Stimulated activated CD8-positive, alpha-beta memory T cell treated with anti-CD3 and anti-CD28 coated beads, Interleukin-12 subunit alpha, Interleukin-12 subunit beta, amount 100 ng/mL, for 24 hours (primary cell): ENCODE data around the gene KIAA1755.
"Not testable (repeated sequence)": the region's sequence is repeated elsewhere in the genome, so short reads cannot be mapped to it uniquely, and the experiment has no call there.

ENCODE experiments used
- DNase-seq: peaks from one replicate; pipeline ENCODE4 v3.0.0-alpha.2; 2020; ENCODE audit errors: extremely low read depth

KIAA1755 gene

GRCh38 chr20:38261054-38261390, 487 bp upstream of the KIAA1755 start:
- no peak for DNase-seq

GRCh38 chr20:38260025-38260377, 534 bp downstream of the KIAA1755 start:
- DNase-seq = no peak

- no peak for DNase-seq
Measured at GRCh38 chr20:38258545-38259215, 1.9 kb downstream of the KIAA1755 start.

- no peak for DNase-seq
Measured at GRCh38 chr20:38256966-38257365, 3.6 kb downstream of the KIAA1755 start.

DNA sequence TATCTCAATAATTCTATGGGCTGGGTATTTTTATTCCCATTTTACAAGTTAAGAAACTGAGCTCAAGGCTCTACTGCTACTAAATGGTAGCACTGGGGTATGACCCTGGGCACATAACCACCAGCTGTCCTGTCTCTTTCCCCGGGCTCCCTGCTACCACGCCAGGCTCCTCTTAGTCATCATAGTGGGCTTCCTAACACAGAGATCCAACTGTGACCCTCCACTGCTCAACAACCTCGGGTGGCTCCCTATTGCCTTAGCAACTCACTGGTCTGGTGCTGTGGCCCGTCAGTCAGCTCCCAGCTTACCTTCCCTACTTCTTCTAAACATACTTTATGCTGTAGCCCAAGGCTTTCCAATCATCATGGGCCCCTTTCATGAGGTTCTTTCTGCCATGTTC, 4.5 kb downstream of the KIAA1755 start:
- DNase-seq = no peak

DNA sequence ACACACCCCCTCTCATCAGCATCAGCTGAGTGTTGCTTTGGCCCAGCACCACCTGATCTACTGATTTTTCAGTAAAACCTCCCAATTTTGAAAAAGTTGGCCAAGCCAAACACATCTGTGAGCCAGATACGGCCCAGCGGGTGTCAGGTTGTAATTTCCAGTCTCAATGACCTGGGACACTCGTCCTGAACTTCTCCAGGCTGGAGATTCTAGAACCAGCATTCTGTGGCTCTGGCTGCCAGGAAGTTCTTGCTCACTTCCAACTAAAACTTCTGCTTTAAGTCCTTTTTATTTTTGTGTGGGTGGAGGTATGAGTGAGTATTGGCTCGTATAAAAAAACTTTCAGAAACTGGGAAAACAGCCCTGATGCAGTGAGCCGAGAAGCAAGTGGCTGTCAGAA, 5.1 kb downstream of the KIAA1755 start:
- no peak for DNase-seq

DNA sequence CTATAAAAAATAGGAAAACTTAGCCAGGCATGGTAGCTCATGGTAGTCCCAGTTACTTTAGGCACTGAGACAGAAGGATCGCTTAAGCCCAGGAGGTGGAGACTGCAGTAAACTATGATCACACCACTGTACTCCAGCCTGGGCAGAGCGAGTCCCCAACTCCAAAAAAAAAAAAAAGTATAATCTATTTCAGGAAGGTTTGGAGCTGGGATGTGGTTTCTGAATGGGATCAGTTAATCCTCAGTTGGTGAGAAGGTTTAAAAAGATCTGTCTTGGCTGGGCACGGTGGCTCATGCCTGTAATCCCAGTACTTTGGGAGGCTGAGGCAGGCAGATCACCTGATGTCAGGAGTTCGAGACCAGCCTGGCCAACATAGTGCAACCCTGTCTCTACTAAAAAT, 5.9 kb downstream of the KIAA1755 start:
- DNase-seq = not testable (repeated sequence)

DNA sequence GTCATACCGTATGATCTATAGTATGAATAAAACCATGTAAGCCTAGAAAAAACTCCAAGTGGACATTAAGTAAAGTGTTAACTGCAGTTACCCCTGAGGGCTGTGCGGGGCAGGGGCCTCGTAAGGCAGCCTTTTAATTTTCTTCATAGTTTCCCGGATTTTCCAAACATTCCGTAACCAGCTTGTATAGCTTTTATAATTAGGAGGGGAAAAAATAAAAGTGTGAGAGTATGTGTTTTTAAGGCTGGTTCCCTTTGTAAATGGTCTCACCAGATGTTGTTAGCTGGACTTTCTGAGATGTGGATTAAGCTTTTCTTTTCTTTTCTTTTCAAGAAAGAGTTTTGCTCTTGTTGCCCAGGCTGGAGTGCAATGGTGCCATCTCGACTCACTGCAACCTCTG, 7.0 kb downstream of the KIAA1755 start:
- no peak for DNase-seq

- no peak for DNase-seq
Measured at GRCh38 chr20:38252292-38253288, 7.9 kb downstream of the KIAA1755 start.

- DNase-seq = not testable (repeated sequence)
Measured at GRCh38 chr20:38251441-38251840, 9.1 kb downstream of the KIAA1755 start.

DNA sequence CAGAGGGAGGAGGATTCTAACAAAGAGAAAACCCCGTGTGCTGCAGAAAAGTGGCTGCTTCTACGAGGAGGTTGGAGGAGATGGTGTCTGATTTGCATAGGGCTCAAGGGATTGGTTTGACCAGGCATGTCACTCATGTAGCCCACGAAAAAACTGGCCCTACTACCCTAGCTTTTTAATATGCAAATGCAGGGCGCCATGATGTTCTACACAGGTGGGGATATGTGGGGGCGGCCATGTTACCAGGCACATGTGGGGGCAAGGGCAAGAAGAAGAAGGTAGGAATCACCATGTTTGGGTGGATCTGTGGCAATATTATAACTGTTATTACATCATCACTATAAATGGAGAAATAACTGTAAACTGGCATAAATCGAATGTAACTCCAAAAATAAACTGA, 9.9 kb downstream of the KIAA1755 start:
- DNase-seq = no peak

DNA sequence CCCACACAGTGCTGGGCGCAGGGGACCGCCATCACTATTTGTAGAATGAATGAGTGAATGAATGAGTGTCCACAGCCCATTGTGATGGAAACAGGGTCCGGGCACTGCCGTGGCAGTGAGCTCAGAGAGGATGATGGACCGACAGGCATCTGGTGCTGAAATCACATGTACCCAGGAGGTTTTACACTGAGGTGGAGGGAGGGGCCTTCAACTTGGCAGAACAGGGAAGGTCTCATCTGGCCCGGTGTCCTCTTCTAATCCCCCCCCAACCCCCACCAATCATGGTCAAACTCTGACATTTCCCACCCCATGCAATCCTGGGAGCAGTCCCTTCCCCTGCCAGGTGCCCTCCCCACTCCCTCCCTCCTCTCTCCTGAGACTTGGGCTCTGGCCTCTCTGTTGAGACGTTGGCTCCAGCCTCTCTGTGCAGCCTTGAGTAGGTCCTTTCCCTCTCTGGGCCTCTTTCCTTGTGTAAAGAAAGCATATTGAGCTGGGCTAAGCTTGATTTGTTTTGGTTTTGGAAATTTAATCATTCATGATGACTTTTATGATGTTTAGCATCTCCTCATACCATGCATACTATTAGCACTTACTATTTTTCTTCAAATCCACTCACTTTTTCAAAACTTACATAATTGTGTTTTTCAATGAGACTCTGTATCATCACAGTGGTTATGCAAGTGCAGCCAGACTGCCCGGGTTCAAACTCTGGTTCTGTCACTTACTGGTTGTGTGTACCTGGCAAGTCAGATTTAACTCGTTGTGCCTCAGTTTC, 10.8 kb downstream of the KIAA1755 start:
- DNase-seq = no peak

GRCh38 chr20:38248133-38248532, 12.4 kb downstream of the KIAA1755 start:
- no peak for DNase-seq

- not testable (repeated sequence) for DNase-seq
Measured at GRCh38 chr20:38247725-38248124, 12.8 kb downstream of the KIAA1755 start.

DNA sequence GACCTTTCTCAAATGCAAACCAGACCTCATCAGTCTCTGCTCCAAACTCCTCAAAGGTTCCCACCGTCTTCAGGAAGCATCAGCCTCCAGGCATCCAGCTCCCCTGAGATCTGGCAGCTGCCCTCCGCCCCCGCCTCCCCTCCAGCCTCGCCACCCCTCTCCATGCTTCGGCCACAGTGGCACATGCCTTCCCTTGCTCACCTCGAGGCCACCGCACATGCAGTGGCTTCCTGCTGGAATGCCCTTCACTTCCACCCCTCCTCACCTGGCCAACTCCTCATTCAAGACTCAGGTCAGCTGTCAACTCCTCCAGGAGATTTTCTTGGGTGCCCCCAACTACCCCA, 13.4 kb downstream of the KIAA1755 start:
- DNase-seq = no peak

- DNase-seq = no peak
Measured at GRCh38 chr20:38246357-38247165, 14.0 kb downstream of the KIAA1755 start.

GRCh38 chr20:38245753-38246152, 14.8 kb downstream of the KIAA1755 start:
- no peak for DNase-seq

- DNase-seq = no peak
Measured at GRCh38 chr20:38243709-38244020, 16.9 kb downstream of the KIAA1755 start.

DNA sequence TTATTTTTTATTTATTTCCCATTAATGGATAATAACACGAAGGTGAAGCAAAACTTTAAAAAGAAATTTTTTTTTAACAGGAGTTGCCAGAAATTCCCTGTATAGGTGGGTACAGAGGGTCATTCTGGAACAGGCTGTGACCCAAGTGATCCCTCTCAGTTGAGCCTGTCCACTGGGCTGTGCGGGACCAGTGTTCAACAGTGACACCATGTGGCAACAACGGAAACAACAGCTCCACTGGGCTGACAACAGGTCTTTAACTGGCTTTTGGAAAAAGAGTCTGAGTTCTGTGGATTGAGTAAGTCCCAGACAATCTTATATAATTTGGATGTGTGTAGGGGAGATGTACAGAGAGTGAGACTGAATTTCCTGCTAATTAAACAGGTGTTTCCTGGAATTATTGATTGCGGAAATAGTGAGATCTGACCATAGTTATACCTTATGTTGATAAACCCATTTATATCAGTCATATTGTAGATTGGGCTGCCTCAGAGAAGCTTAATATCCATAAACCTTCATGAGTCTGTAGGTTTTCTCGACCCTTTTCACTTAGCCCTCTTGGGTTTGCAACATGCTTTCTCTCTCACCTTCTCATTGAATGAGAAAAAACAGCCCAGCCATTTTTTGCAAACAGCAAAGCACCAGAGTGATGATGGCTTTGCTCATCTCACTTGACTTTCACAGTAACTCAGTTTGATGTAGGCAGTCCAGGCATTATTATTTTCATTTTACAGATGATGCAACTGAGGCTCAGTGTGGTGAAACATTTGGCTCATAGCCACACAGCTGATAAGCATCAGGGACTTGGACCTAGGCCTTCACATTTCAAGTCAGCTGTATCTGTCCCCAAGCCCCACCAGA, 17.5 kb downstream of the KIAA1755 start:
- no peak for DNase-seq

GRCh38 chr20:38241201-38241600, 19.3 kb downstream of the KIAA1755 start:
- DNase-seq = no peak

- DNase-seq = no peak
Measured at GRCh38 chr20:38239441-38239840, 21.1 kb downstream of the KIAA1755 start.
